ENCODE data around the gene ACTA1.

- TF ChIP-seq CTCF (conservative IDR thresholded peaks at IDR 0.05) (no peak), ZFX (IDR thresholded peaks at IDR 0.05) (no peak)
Observed at GRCh38 chr1:229474509-229474908, 40.6 kb upstream of the ACTA1 start.
